ENCODE results near the gene SLC7A9. TPM values are rescaled to one million over a fixed set of nuclear protein-coding genes. Genes with fewer than 3 reads are reported as not detected.

SLC7A9 gene
- total RNA-seq, 1 donor from 2014 or later = 5.4 TPM

GRCh38 chr19:32808236-32808635 is 61.3 kb downstream of the SLC7A9 start:
- H3K36me3 Mint-ChIP-seq (ENCODE audit: insufficient read depth) = no peaks in the 10 kb centered on the region
- H3K4me3 Mint-ChIP-seq (ENCODE audit: low read depth) = no peak overlapping the region
- peaks cover 14% of the 10 kb centered on the region for H3K27me3 Mint-ChIP-seq
- DNase-seq (ENCODE audit: low spot score, unreplicated experiment) = no peak
- H3K9me3 Mint-ChIP-seq (ENCODE audit: low read depth) = no peaks in the 10 kb centered on the region
- no peak for TF ChIP-seq CTCF (IDR thresholded peaks at IDR 0.05; ENCODE audit: unreplicated experiment)
- H3K4me1 Mint-ChIP-seq (ENCODE audit: low read depth) = peaks cover 9% of the 10 kb centered on the region
- H3K27ac Mint-ChIP-seq = no peak overlapping the region

- no peak for DNase-seq (ENCODE audit: low spot score, unreplicated experiment)
- H3K27ac Mint-ChIP-seq = no peak overlapping the region
- no peak overlapping the region for H3K4me3 Mint-ChIP-seq (ENCODE audit: low read depth)
- H3K4me1 Mint-ChIP-seq (ENCODE audit: low read depth) = peaks cover 7% of the 10 kb centered on the region
- H3K27me3 Mint-ChIP-seq = no peaks in the 10 kb centered on the region
- no peaks in the 10 kb centered on the region for H3K36me3 Mint-ChIP-seq (ENCODE audit: insufficient read depth)
- H3K9me3 Mint-ChIP-seq (ENCODE audit: low read depth) = no peaks in the 10 kb centered on the region
- TF ChIP-seq CTCF (IDR thresholded peaks at IDR 0.05; ENCODE audit: unreplicated experiment) = no peak
Observed at GRCh38 chr19:32802840-32803239, 66.7 kb downstream of the SLC7A9 start.

- no peak for TF ChIP-seq CTCF (IDR thresholded peaks at IDR 0.05; ENCODE audit: unreplicated experiment)
- no peaks in the 10 kb centered on the region for H3K36me3 Mint-ChIP-seq (ENCODE audit: insufficient read depth)
- no peak overlapping the region for H3K27ac Mint-ChIP-seq
- H3K4me1 Mint-ChIP-seq (ENCODE audit: low read depth) = peaks cover 7% of the 10 kb centered on the region
- no peak overlapping the region for H3K4me3 Mint-ChIP-seq (ENCODE audit: low read depth)
- DNase-seq (ENCODE audit: low spot score, unreplicated experiment) = no peak
- H3K27me3 Mint-ChIP-seq = peaks cover 4% of the 10 kb centered on the region
- no peaks in the 10 kb centered on the region for H3K9me3 Mint-ChIP-seq (ENCODE audit: low read depth)
Observed at GRCh38 chr19:32800754-32801153, 68.8 kb downstream of the SLC7A9 start.

GRCh38 chr19:32800191-32800590 is 69.4 kb downstream of the SLC7A9 start:
- DNase-seq (ENCODE audit: low spot score, unreplicated experiment) = no peak
- H3K4me1 Mint-ChIP-seq (ENCODE audit: low read depth) = peaks cover 7% of the 10 kb centered on the region
- no peak for TF ChIP-seq CTCF (IDR thresholded peaks at IDR 0.05; ENCODE audit: unreplicated experiment)
- no peak overlapping the region for H3K27ac Mint-ChIP-seq
- H3K27me3 Mint-ChIP-seq = peaks cover 7% of the 10 kb centered on the region
- H3K9me3 Mint-ChIP-seq (ENCODE audit: low read depth) = no peaks in the 10 kb centered on the region
- H3K36me3 Mint-ChIP-seq (ENCODE audit: insufficient read depth) = no peaks in the 10 kb centered on the region
- H3K4me3 Mint-ChIP-seq (ENCODE audit: low read depth) = no peak overlapping the region

GRCh38 chr19:32798201-32798600 is 71.4 kb downstream of the SLC7A9 start:
- Mint-ChIP-seq H3K27me3 (peaks cover 7% of the 10 kb centered on the region), H3K9me3 (ENCODE audit: low read depth) (no peaks in the 10 kb centered on the region), H3K4me3 (ENCODE audit: low read depth) (no peak overlapping the region), H3K4me1 (ENCODE audit: low read depth) (peaks cover 6% of the 10 kb centered on the region), H3K36me3 (ENCODE audit: insufficient read depth) (no peaks in the 10 kb centered on the region), H3K27ac (no peak overlapping the region)
- no peak for TF ChIP-seq CTCF (IDR thresholded peaks at IDR 0.05; ENCODE audit: unreplicated experiment)
- no peak for DNase-seq (ENCODE audit: low spot score, unreplicated experiment)

Measured in progenitor cell of endocrine pancreas (in vitro differentiated cells).